ENCODE data around the gene CHRM2. TPM values are rescaled to one million over a fixed set of nuclear protein-coding genes. Genes with fewer than 3 reads are reported as not detected.

The CHRM2 gene
- total RNA-seq, 1 donor from 2014 or later, result 0.06 TPM

- DNase-seq (ENCODE audit: low read depth), result no peak
- no peak overlapping the region for H3K4me3 ChIP-seq (ENCODE audit: low read depth, low read length)
- no peak for TF ChIP-seq CTCF (conservative IDR thresholded peaks at IDR 0.05; ENCODE audit: low read depth, low read length)
Measured at GRCh38 chr7:137007001-137007694, 138.7 kb downstream of the CHRM2 start.

GRCh38 chr7:137009404-137009803 lies 141.0 kb downstream of the CHRM2 start:
- TF ChIP-seq CTCF (conservative IDR thresholded peaks at IDR 0.05; ENCODE audit: low read depth, low read length), result no peak
- H3K4me3 ChIP-seq (ENCODE audit: low read depth, low read length), result no peak overlapping the region
- DNase-seq (ENCODE audit: low read depth), result no peak

- TF ChIP-seq CTCF (conservative IDR thresholded peaks at IDR 0.05; ENCODE audit: low read depth, low read length), result no peak
- DNase-seq (ENCODE audit: low read depth), result no peak
- no peak overlapping the region for H3K4me3 ChIP-seq (ENCODE audit: low read depth, low read length)
Measured at GRCh38 chr7:137015015-137015414, 146.6 kb downstream of the CHRM2 start.

GRCh38 chr7:137017221-137017620 lies 148.8 kb downstream of the CHRM2 start:
- TF ChIP-seq CTCF (conservative IDR thresholded peaks at IDR 0.05; ENCODE audit: low read depth, low read length), result no peak
- no peak for DNase-seq (ENCODE audit: low read depth)
- no peak overlapping the region for H3K4me3 ChIP-seq (ENCODE audit: low read depth, low read length)

GRCh38 chr7:137018468-137018867 lies 150.0 kb downstream of the CHRM2 start:
- H3K4me3 ChIP-seq (ENCODE audit: low read depth, low read length), result no peak overlapping the region
- no peak for TF ChIP-seq CTCF (conservative IDR thresholded peaks at IDR 0.05; ENCODE audit: low read depth, low read length)
- no peak for DNase-seq (ENCODE audit: low read depth)

GRCh38 chr7:137020351-137020750 lies 151.9 kb downstream of the CHRM2 start:
- H3K4me3 ChIP-seq (ENCODE audit: low read depth, low read length), result no peak overlapping the region
- no peak for DNase-seq (ENCODE audit: low read depth)
- TF ChIP-seq CTCF (conservative IDR thresholded peaks at IDR 0.05; ENCODE audit: low read depth, low read length), result no peak
